HPDE6-E6E7 (cell line): ENCODE measurements around the gene HAPLN1.

Experiments
- DNase-seq: peaks from one replicate; pipeline ENCODE4 v3.0.0; 2011; ENCODE audit warnings: missing footprints; ENCODE audit errors: extremely low spot score

Gene HAPLN1

GRCh38 chr5:83641946-83642345 lies 78.7 kb downstream of the HAPLN1 start:
- no peak for DNase-seq

GRCh38 chr5:83639911-83640310 lies 80.7 kb downstream of the HAPLN1 start:
- DNase-seq: no peak

- no peak for DNase-seq
Observed at GRCh38 chr5:83636156-83636555, 84.5 kb downstream of the HAPLN1 start.

- DNase-seq: no peak
Observed at GRCh38 chr5:83633285-83633684, 87.4 kb downstream of the HAPLN1 start.

- DNase-seq: peak; percentile 58
Observed at GRCh38 chr5:83632874-83633273, 87.8 kb downstream of the HAPLN1 start.

- DNase-seq: no peak
Observed at GRCh38 chr5:83628360-83628759, 92.3 kb downstream of the HAPLN1 start.

GRCh38 chr5:83614841-83615240 lies 105.8 kb downstream of the HAPLN1 start:
- DNase-seq: no peak

- DNase-seq: peak; percentile 49
Observed at GRCh38 chr5:83608122-83608521, 112.5 kb downstream of the HAPLN1 start.

- DNase-seq: no peak
Observed at GRCh38 chr5:83595217-83595616, 125.4 kb downstream of the HAPLN1 start.

GRCh38 chr5:83590966-83591365 lies 129.7 kb downstream of the HAPLN1 start:
- DNase-seq: no peak

- no peak for DNase-seq
Observed at GRCh38 chr5:83589786-83590185, 130.9 kb downstream of the HAPLN1 start.
